Measurements from ENCODE around the gene PRKAG2.

- no peak for TF ChIP-seq RBM22 (optimal IDR thresholded peaks at IDR 0.05; ENCODE audit: low read length)
- TF ChIP-seq NFYB (CRISPR knock-in tag; IDR thresholded peaks at IDR 0.05), result no peak
- no peak for TF ChIP-seq HOXA9 (CRISPR knock-in tag; IDR thresholded peaks at IDR 0.05; ENCODE audit: borderline replicate concordance)
- no peak for TF ChIP-seq ZNF670 (CRISPR knock-in tag; IDR thresholded peaks at IDR 0.05; ENCODE audit: borderline replicate concordance)
- TF ChIP-seq ZFP90 (CRISPR knock-in tag; IDR thresholded peaks at IDR 0.05; ENCODE audit: borderline replicate concordance), result no peak
- TF ChIP-seq ZNF7 (CRISPR knock-in tag; IDR thresholded peaks at IDR 0.05), result no peak
- no peak for TF ChIP-seq SIN3A (IDR thresholded peaks at IDR 0.05; ENCODE audit: borderline replicate concordance, low read depth, low read length)
- no peak for TF ChIP-seq ZNF12 (CRISPR knock-in tag; IDR thresholded peaks at IDR 0.05)
These were observed 68.3 kb downstream of the PRKAG2 start for GRCh38 chr7:151808400-151809145.
